ENCODE data around the gene PIP5K1C.

PIP5K1C gene

GRCh38 chr19:3721887-3722442, 21.7 kb upstream of the PIP5K1C start:
- DNase-seq = no peak

GRCh38 chr19:3721131-3721886, 21.0 kb upstream of the PIP5K1C start:
- no peak for DNase-seq

GRCh38 chr19:3720349-3720917, 20.2 kb upstream of the PIP5K1C start:
- DNase-seq = no peak

GRCh38 chr19:3719868-3720267, 19.6 kb upstream of the PIP5K1C start:
- DNase-seq = no peak

GRCh38 chr19:3716147-3716668, 15.9 kb upstream of the PIP5K1C start:
- no peak for DNase-seq

- DNase-seq = no peak
Observed at GRCh38 chr19:3712663-3713611, 12.7 kb upstream of the PIP5K1C start.

- no peak for DNase-seq
Observed at GRCh38 chr19:3710265-3710812, 10.1 kb upstream of the PIP5K1C start.

GRCh38 chr19:3708207-3708931, 8.1 kb upstream of the PIP5K1C start, which contains the start of gene TJP3:
Gene TJP3, plus strand, starts transcription at chr19:3708384. Its CDS starts 20,049 bp downstream, at chr19:3728433.
- no peak for DNase-seq

GRCh38 chr19:3707868-3708206, 7.6 kb upstream of the PIP5K1C start:
- no peak for DNase-seq

- DNase-seq = no peak
Observed at GRCh38 chr19:3701200-3701599, 932 bp upstream of the PIP5K1C start.

GRCh38 chr19:3699741-3700241, 477 bp downstream of the PIP5K1C start:
- no peak for DNase-seq

GRCh38 chr19:3698974-3699740, 1.1 kb downstream of the PIP5K1C start:
- DNase-seq = no peak

- DNase-seq = no peak
Observed at GRCh38 chr19:3698386-3698950, 1.8 kb downstream of the PIP5K1C start.

- no peak for DNase-seq
Observed at GRCh38 chr19:3697671-3698385, 2.4 kb downstream of the PIP5K1C start.

GRCh38 chr19:3697094-3697493, 3.2 kb downstream of the PIP5K1C start:
- no peak for DNase-seq

- DNase-seq = no peak
Observed at GRCh38 chr19:3696660-3696995, 3.6 kb downstream of the PIP5K1C start.

GRCh38 chr19:3695986-3696659, 4.1 kb downstream of the PIP5K1C start:
- DNase-seq = no peak

GRCh38 chr19:3695124-3695733, 5.0 kb downstream of the PIP5K1C start:
- DNase-seq = no peak

Measured in NK-92 treated with Interleukin-12 subunit alpha and Interleukin-12 subunit beta, amount 100 ng/mL, for 24 hours (cell line).